Activated naive CD4-positive, alpha-beta T cell treated with anti-CD3 and anti-CD28 coated beads, Interleukin-2, amount 50 U/mL, for 72 hours (primary cell): ENCODE measurements around the gene NES. TPM values are rescaled to one million over a fixed set of nuclear protein-coding genes. Genes with fewer than 3 reads are reported as not detected.

Experiments
- ATAC-seq, 2 donors: fragments of 150-1000 bp; cut with Tn5 transposase; 2 replicates each; pipeline ENCODE4 v1.10.0; 2021; ENCODE audit warnings: mild to moderate bottlenecking in 2 of 2, moderate library complexity in 2 of 2
- DNase-seq, 2 donors: peaks; one replicate each; pipeline ENCODE4 v3.0.0; 2021 to 2022; ENCODE audit warnings: low spot score in 2 of 2
- H3K27ac Mint-ChIP-seq, 2 donors: one replicate each; pipeline ENCODE4 v1.8.0; 2022; ENCODE audit warnings: mild to moderate bottlenecking in 2 of 2, mixed read lengths in 2 of 2
- H3K36me3 Mint-ChIP-seq, 2 donors: one replicate each; pipeline ENCODE4 v1.8.0; 2022; ENCODE audit warnings: mixed read lengths in 2 of 2
- H3K9me3 Mint-ChIP-seq, 2 donors: one replicate each; pipeline ENCODE4 v1.8.0; 2022; ENCODE audit warnings: mixed read lengths in 2 of 2
- total RNA-seq, 2 donors: library from RNA; stranded (reverse); gene quantifications; one replicate each; pipeline ENCODE4 v1.2.3, GENCODE V29; 2022

Gene NES, protein sequence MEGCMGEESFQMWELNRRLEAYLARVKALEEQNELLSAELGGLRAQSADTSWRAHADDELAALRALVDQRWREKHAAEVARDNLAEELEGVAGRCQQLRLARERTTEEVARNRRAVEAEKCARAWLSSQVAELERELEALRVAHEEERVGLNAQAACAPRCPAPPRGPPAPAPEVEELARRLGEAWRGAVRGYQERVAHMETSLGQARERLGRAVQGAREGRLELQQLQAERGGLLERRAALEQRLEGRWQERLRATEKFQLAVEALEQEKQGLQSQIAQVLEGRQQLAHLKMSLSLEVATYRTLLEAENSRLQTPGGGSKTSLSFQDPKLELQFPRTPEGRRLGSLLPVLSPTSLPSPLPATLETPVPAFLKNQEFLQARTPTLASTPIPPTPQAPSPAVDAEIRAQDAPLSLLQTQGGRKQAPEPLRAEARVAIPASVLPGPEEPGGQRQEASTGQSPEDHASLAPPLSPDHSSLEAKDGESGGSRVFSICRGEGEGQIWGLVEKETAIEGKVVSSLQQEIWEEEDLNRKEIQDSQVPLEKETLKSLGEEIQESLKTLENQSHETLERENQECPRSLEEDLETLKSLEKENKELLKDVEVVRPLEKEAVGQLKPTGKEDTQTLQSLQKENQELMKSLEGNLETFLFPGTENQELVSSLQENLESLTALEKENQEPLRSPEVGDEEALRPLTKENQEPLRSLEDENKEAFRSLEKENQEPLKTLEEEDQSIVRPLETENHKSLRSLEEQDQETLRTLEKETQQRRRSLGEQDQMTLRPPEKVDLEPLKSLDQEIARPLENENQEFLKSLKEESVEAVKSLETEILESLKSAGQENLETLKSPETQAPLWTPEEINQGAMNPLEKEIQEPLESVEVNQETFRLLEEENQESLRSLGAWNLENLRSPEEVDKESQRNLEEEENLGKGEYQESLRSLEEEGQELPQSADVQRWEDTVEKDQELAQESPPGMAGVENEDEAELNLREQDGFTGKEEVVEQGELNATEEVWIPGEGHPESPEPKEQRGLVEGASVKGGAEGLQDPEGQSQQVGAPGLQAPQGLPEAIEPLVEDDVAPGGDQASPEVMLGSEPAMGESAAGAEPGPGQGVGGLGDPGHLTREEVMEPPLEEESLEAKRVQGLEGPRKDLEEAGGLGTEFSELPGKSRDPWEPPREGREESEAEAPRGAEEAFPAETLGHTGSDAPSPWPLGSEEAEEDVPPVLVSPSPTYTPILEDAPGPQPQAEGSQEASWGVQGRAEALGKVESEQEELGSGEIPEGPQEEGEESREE (N-terminal part only)
- total RNA-seq: not detected

DNA sequence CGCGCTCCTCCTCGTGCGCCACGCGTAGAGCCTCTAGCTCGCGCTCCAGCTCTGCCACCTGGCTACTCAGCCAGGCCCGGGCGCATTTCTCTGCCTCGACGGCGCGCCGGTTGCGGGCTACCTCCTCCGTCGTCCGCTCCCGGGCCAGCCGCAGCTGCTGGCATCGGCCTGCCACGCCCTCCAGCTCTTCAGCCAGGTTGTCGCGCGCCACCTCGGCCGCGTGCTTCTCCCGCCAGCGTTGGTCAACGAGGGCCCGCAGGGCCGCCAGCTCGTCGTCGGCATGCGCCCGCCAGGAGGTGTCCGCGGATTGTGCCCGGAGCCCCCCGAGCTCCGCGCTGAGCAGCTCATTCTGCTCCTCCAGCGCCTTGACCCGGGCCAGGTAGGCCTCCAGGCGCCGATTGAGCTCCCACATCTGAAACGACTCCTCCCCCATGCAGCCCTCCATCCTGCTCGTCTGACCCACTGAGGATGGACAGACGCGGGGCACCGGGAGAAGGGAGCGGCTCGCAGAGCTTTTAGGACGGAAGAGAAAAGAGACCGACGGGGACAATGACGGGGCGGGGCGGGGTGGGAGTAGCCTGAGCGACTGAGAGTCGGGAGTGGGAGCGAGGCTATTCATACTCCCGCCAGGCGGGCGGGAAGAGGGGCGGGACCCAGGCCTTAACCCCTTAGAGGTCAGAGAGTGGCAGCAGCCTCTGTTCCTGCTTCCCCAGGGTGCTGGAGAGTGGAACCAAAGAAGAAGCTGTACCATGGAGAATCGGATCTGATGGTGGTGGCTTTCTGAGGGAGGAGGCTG is at the start of gene NES:
NES (minus strand) TSS at position 588 of the 796 bp plus-strand sequence; CDS start at position 445, 143 bp downstream.
- Mint-ChIP-seq H3K27ac (no peak within 1 kb of the TSS), H3K36me3 (no peaks in the 10 kb centered on the region), H3K9me3 (no peaks in the 10 kb centered on the region)
- no peak for ATAC-seq
- DNase-seq: no peak

DNA sequence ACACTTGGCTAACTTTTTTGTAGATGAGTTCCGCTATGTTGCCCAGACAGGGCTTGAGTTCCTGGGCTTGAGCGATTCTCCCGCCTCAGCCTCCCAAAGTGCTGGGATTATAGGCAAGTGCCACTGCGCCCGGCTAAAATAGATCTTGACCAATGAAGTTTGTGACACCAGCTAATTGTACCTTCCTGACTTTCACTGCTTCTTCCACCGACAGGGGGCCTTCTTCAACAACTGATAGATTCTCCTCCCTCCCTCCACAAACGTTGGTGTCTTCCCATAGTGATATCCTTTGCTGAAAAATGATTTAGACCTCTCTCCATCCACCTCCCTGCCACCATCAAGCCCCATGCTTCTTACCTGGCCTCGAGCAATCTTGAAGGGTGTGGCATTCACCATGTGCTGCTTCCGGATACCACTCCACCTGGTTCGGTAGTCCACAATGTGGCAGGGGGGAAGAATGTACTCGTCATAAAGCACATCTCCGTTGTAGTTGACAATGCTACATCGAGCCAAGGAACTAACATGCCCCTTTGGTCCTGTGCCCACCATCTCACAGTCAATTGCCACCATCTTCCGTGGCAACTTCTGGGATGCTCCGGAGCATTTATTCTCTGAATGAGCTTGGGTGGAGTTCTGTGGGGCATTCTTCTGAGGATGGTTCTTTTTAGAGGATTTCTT is 49.5 kb upstream of the NES start:
- DNase-seq (peak in 1 of 2 donors; percentile 66), ATAC-seq (no peak)
- H3K9me3 Mint-ChIP-seq: no peaks in the 10 kb centered on the region
- no peak overlapping the region for H3K27ac Mint-ChIP-seq
- H3K36me3 Mint-ChIP-seq: peaks cover 28 to 31% of the 10 kb centered on the region in 2 donors

DNA sequence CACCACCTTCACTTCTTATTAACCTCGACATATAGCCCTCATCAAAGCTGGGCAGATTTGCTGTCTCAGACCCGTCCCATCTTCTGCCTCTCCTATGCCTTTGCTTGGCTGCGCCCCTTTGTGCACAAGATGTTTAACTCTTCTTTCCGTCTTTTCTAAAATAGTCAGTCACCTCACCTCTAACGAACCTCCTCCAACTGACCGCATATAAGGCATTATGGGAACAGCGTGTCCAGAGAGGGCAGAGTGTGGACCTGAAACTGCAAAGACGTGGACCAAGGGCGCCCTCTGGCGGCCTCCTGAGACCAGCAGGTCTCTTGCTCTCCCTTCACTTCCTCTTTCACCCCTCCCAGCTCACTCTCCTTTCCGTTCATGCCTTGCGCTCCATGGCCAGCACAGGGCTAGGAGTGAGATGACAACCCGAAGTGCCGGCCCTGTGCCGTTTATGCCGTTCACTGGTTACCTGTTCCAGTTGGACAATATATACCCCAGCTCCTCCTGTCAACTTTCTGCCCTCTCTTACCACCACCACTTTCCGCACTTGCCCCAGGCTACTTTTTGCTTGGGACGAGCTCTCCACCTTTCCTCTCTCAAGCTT is 48.6 kb upstream of the NES start:
- ATAC-seq (peak; percentile 31 to 36), DNase-seq (peak; percentile 81 to 84)
- Mint-ChIP-seq H3K27ac (no peak overlapping the region), H3K9me3 (no peaks in the 10 kb centered on the region), H3K36me3 (peaks cover 28 to 31% of the 10 kb centered on the region in 2 donors)

DNA sequence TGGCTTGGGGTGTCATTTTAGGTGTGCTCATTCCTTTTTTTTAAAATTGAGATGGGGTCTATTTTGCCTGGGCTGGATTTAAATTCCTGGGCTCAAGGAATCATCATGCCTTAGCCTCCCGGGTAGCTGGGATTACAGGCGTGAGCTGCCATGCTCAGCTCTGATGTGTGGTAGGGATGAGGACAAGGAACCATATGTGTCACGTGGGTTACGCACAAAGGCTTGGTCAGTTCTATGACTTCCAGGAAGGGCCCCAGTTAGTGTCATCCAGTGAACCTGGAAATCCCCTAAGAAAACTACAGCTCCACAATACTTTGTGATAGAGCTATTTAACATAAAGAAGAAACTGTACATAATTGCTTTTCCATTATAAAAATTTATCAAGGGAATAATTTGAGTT is 44.3 kb upstream of the NES start:
- H3K27ac Mint-ChIP-seq: peak overlapping the region; percentile 58 to 93
- peak in 1 of 2 donors; percentile 48 for ATAC-seq

DNA sequence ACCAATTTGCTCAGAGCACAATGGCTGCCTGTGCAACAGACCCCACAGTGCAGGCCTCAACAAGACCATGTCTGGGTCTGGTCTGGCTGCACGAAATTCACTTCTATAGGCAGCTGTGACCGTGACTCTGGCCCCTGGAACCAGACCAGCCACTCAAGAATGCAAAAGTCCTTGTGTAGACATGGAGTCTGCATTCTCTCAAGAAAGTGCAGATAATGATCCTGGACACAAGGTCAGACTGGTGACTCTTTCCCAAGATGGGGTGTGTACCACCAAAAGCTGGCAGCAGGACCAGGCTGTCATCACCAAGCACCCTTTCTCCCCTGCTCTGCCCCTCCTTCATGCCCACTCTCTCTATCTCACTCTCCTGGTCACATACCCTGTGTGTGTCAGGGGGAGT is 43.9 kb upstream of the NES start:
- ATAC-seq (no peak), DNase-seq (no peak)
- Mint-ChIP-seq H3K27ac (peak overlapping the region; percentile 58 to 93), H3K36me3 (peaks cover 15 to 18% of the 10 kb centered on the region in 2 donors), H3K9me3 (no peaks in the 10 kb centered on the region)

More for the DNA sequence above, 44.3 kb upstream of the NES start:
- Mint-ChIP-seq H3K36me3 (peaks cover 15 to 18% of the 10 kb centered on the region in 2 donors), H3K9me3 (no peaks in the 10 kb centered on the region)
- DNase-seq: no peak

DNA sequence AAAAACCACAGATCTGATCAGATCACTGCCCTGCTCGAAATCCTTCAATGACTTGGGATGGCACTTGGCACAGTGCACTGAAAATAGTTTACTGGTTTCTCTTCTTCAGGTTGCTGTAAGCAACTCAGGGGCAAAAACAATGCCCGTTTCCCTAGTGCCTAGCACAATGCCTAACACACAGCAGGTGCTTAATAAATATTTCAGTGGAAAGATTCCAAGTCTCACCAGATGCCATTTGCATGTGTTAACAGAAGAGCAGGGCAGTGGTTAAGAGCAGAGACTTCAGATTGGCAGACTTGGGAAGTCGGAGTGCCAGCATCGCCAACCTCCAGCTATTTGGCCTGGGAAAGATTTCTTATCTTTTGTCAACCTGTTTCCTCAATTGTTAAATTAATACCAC is 40.1 kb upstream of the NES start:
- DNase-seq: no peak
- H3K9me3 Mint-ChIP-seq: no peaks in the 10 kb centered on the region
- H3K27ac Mint-ChIP-seq: no peak overlapping the region
- no peak for ATAC-seq
- no peaks in the 10 kb centered on the region for H3K36me3 Mint-ChIP-seq

DNA sequence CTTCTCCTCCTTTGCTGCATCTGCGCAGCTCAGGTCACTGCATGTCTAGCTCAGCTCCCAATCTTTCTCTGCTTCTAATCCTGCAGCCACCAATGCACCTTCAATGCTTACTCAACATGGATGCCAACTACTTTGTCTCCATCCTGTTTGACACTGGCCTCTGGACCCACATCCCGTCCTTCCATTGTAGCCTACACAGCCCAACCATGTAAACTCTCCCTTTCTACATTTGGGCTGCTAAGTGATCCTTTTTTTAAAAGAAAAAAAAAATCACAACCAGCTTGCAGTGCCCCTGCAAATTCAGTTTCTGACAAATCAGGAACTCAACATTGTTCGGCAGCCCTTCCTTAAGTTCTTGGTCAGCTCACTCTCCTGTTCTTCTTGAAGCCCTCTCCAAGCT is 37.6 kb upstream of the NES start:
- no peaks in the 10 kb centered on the region for H3K36me3 Mint-ChIP-seq
- peak overlapping the region in 1 of 2 donors; percentile 0 for H3K27ac Mint-ChIP-seq
- DNase-seq: no peak
- ATAC-seq: no peak
- no peaks in the 10 kb centered on the region for H3K9me3 Mint-ChIP-seq

DNA sequence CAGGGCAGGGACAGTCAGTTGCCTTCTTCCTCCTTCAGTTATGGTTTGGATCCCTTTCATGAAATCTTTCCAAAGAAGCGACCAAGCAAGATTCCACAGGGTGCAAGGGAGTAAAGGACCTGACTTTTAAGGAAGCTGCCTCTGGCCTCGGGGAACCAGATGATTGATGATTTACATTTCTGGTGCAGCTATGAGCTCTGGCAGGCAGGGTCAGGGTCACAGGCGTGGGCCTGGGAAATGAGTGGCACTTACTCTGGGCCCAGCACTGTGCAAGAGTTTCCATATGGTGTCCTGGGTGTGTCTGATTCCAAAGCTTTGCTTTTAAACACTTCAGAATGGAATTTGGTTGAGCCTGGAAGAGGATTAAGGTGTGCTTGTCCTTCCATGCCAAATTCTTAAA is 35.4 kb upstream of the NES start:
- DNase-seq (no peak), ATAC-seq (no peak)
- H3K27ac Mint-ChIP-seq: no peak overlapping the region
- no peaks in the 10 kb centered on the region for H3K9me3 Mint-ChIP-seq
- H3K36me3 Mint-ChIP-seq: no peaks in the 10 kb centered on the region

DNA sequence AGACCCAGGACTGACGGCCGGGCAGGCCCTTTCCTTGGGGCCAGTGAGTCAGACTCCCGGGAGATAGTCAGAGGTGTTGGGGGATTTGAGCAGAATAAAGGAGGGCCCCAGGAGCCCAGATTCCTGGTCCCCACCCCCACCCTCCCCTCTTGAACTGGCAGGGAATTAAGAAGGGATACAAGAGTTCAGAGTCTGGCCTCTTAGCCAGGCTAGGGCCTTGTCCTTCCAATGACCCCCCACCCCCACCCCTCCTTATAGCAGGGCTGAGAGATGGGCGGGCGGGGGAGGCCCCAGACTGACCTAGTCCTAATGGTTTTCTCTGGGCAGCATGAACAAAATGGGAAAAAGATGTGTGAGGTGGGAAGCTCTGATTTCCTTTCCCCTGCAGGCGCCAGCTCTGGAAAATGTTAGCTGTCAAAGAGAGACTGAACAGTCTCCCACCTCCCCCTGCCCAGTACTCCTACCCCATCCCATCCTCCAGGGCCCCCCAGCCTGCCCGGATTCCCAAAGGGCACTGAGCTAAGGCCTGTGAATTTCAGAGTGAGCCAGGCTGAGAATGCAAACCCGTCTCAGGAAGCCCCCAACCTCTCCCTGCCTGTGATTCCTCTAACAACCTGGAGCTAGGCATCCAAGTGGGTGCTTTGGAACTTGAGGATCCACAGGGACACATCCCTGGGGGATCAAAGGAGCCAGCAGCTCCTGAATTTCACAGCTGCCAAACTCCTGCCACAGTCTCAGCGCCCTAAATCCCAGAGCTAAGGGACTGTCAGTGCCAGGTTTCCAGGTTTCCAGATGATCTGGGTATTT is 34.0 kb upstream of the NES start:
- H3K27ac Mint-ChIP-seq: no peak overlapping the region
- no peak for ATAC-seq
- no peaks in the 10 kb centered on the region for H3K36me3 Mint-ChIP-seq
- no peak for DNase-seq
- H3K9me3 Mint-ChIP-seq: no peaks in the 10 kb centered on the region

DNA sequence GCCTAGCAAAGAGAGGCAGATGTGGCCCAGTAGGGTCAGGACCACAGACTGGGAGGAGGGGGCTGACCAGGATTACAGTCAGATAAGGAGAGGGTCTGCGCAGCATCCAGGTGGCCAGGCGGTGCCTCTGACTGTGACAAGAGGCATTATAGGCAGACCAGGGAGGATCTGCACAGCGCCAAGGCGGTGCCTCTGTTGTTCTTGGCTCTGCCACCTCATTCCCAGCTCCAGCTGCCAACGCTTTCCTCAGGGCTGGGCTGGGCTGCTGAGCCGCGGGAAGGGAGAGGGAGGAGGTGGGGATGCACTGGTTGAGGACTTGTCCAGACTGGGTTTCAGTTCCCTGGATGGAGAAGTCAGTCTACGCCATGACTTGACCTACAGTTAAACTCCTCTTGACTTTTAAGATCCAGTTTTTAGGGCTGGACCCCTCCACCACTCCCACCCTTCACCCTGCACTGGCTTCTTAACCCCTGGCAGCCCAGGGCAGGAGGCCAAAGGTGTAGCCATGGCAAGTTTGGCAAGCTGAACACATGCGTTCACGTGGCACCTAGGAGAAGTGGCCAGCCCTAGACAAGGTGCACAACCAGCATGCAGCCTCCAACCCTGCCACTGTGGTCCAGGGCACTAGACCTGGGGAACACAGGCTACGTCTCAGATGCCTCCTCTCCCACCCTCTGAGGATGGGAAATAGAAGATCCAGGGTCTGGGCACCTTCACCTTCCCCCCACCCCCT is 32.7 kb upstream of the NES start:
- Mint-ChIP-seq H3K9me3 (no peaks in the 10 kb centered on the region), H3K27ac (no peak overlapping the region), H3K36me3 (no peaks in the 10 kb centered on the region)
- DNase-seq (no peak), ATAC-seq (no peak)

DNA sequence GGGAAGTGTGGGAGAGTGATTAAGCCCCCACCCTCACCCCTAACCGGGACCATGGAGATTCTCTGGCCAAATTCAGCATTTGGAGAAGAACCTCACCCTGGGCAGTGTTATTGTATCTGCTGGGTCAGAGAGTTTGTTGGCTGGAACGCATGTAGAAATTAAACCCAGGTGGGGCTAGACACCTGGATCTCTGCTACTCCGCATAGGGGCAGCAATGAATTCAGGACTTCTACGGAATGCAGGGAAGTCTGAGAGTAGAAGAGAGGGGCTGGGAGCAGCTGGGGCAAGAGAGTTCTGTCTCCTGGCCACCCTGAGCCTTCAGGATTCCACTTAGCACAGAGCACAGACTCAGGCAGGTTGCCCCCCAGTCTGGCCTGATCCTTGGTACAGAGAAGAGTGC is 31.8 kb upstream of the NES start:
- no peaks in the 10 kb centered on the region for H3K9me3 Mint-ChIP-seq
- ATAC-seq (no peak), DNase-seq (no peak)
- no peak overlapping the region for H3K27ac Mint-ChIP-seq
- H3K36me3 Mint-ChIP-seq: no peaks in the 10 kb centered on the region

DNA sequence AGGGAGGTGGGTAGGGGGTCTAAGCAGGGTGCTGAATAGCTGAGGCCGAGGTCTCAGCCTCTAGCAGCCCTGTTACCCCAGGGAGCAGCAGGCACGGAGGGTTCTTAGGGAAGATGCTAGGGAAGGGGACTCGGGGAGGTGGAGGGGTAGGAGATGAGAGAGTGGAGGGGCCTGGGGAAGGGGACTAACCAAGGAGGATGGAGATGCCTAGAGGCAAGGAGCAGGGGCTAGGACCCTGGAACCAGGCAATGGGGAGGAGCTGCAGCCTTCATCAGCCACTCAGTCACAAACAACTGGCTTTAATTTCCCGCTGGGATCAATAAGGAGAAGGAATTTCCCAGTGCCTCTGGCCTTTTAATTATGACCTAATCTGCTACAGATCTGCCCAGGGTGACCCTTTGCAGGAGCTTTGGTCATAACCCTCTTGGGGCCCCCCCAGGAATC is 31.0 kb upstream of the NES start:
- DNase-seq (no peak), ATAC-seq (no peak)
- Mint-ChIP-seq H3K9me3 (no peaks in the 10 kb centered on the region), H3K36me3 (no peaks in the 10 kb centered on the region), H3K27ac (peak overlapping the region in 1 of 2 donors; percentile 23)

DNA sequence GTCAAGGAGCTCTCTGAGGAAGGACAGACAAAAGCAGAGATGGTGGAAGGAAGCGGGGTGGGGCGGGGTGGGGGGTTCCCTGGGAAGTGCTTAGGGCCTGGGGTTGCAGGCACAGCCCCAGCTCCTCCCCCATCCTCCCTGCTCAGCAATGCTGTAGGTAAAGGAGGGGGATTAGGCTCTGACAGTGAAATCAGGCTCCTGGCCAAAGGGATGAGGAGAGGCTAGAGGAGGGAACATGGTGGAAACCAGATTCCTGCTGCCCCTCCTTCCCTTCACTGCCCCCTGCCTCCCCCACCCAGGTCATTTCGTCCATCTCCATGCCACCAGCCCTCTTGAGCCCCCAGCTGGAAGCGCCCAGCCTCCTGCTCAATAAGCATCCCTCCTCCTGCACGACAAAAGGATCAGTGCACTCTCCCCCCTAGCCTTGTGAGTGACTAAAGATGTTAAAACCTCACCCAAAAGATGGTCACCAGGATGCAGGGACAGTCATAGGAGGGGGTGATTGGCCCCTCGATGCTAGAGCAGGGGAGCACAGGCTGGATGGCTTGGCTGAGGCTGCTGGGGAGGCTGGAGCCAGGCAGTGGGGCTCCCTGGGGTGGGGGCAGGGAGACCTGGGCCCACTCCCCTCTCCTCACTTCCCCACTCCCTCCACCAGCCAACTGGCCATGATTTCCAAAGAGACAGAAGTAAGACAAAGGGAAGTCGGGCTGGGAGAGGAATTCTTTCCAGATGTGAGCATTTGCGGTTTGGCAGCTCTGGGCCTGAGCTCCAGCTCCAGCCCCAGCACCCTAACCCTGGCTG is 30.4 kb upstream of the NES start:
- peak in 1 of 2 donors; percentile 52 for ATAC-seq
- Mint-ChIP-seq H3K36me3 (no peaks in the 10 kb centered on the region), H3K27ac (no peak overlapping the region), H3K9me3 (no peaks in the 10 kb centered on the region)
- DNase-seq: no peak
